Fibroblast of lung (primary cell): Measurements from ENCODE around the gene MGAT5.

Experiments used
- EZH2 ChIP-seq: IDR thresholded peaks from 2 replicates; pipeline ENCODE4 v1.5.1; 2012; ENCODE audit warnings: low read length, control low read depth, mild to moderate bottlenecking; ENCODE audit errors: missing control alignments
- TF ChIP-seq, protein P1 (sequence below), 2 donors: IDR thresholded peaks in 1 of 2; conservative IDR thresholded peaks in 1 of 2; 1 replicate in 1 of 2; 2 replicates in 1 of 2; pipeline ENCODE4 v1.5.1; 2011 to 2012; ENCODE audit warnings: low read length in 2 of 2, control low read depth in 1 of 2, inconsistent platforms in 1 of 2, low read depth in 1 of 2, mild to moderate bottlenecking in 1 of 2

DNA sequence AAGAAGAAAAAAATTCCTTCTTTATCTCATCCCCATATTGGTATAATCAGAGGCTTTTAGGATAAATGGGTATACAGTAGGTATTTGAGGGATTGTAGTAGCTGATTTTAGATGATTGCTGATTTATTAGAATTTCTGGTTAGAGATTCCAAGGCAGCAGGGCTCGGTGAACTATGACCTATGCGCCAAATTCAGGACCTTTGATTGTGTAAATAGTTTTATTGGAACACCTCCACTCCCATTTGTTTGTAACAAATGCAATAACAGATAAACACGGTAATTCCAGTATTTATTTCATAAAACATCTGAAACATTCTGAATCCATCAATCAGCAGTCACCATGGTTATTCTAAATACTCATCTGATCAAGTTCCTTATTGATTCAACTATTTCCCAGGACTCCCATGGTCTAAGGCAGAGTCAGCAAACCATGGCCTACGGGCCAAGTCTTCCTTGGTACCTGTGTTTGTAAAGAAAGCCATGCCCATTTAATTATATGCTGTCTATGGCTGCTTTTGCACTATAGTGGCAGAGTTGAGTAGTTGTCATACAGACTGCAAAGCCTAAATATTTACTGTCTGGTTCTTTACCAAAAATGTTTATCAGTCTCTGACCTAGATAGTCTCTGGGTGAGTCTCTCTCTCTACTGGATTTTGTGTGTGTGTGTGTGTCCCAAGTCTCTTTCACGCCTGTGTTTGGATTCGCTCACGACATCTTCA, 4.3 kb downstream of the MGAT5 start:
- TF ChIP-seq, protein P1, sequence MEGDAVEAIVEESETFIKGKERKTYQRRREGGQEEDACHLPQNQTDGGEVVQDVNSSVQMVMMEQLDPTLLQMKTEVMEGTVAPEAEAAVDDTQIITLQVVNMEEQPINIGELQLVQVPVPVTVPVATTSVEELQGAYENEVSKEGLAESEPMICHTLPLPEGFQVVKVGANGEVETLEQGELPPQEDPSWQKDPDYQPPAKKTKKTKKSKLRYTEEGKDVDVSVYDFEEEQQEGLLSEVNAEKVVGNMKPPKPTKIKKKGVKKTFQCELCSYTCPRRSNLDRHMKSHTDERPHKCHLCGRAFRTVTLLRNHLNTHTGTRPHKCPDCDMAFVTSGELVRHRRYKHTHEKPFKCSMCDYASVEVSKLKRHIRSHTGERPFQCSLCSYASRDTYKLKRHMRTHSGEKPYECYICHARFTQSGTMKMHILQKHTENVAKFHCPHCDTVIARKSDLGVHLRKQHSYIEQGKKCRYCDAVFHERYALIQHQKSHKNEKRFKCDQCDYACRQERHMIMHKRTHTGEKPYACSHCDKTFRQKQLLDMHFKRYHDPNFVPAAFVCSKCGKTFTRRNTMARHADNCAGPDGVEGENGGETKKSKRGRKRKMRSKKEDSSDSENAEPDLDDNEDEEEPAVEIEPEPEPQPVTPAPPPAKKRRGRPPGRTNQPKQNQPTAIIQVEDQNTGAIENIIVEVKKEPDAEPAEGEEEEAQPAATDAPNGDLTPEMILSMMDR (conservative IDR thresholded peaks at IDR 0.05 in 1 of 2, IDR thresholded peaks at IDR 0.05 in 1 of 2; ENCODE audit: low read depth in 1 of 2, low read length in 2 of 2): no peak
- no peak for TF ChIP-seq EZH2
